Nephron (organoid): ENCODE data around the gene KRT2.

ENCODE experiments used
- H3K27ac Mint-ChIP-seq, 3 experiments: 2 replicates each; pipeline ENCODE4 v1.8.0; 2020; ENCODE audit warnings: mixed read lengths in 3 of 3, mild to moderate bottlenecking in 2 of 3, moderate library complexity in 1 of 3
- H3K27me3 Mint-ChIP-seq: 2 replicates; pipeline ENCODE4 v1.8.0; 2021; ENCODE audit warnings: low read depth, mild to moderate bottlenecking, moderate library complexity, mixed read lengths
- H3K36me3 Mint-ChIP-seq: 2 replicates; pipeline ENCODE4 v1.8.0; 2020; ENCODE audit warnings: low read depth, mixed read lengths
- H3K4me1 Mint-ChIP-seq: 2 replicates; pipeline ENCODE4 v1.8.0; 2020; ENCODE audit warnings: mixed read lengths
- H3K4me3 Mint-ChIP-seq, 3 experiments: 2 replicates each; pipeline ENCODE4 v1.8.0; 2020; ENCODE audit warnings: mild to moderate bottlenecking in 3 of 3, mixed read lengths in 3 of 3, moderate library complexity in 2 of 3
- H3K9me3 Mint-ChIP-seq: 2 replicates; pipeline ENCODE4 v1.8.0; 2020; ENCODE audit warnings: mixed read lengths
- CTCF ChIP-seq, 3 experiments: fragments of 200-600 bp; sonication (generic); IDR thresholded peaks; one replicate each; pipeline ENCODE4 v1.5.0; 2021; ENCODE audit warnings: antibody characterized with exemption in 3 of 3; ENCODE audit not compliant: unreplicated experiment in 3 of 3

KRT2 gene

GRCh38 chr12:52634266-52635056 lies 17.6 kb downstream of the KRT2 start:
- no peaks in the 10 kb centered on the region for H3K4me1 Mint-ChIP-seq
- TF ChIP-seq CTCF (IDR thresholded peaks at IDR 0.05; ENCODE audit: unreplicated experiment in 3 of 3), result no peak
- peaks cover 8% of the 10 kb centered on the region for H3K27me3 Mint-ChIP-seq
- H3K4me3 Mint-ChIP-seq, result no peak overlapping the region
- H3K27ac Mint-ChIP-seq, result no peak overlapping the region
- H3K36me3 Mint-ChIP-seq, result no peaks in the 10 kb centered on the region
- H3K9me3 Mint-ChIP-seq, result no peaks in the 10 kb centered on the region

GRCh38 chr12:52633383-52633782 lies 18.6 kb downstream of the KRT2 start:
- no peaks in the 10 kb centered on the region for H3K36me3 Mint-ChIP-seq
- TF ChIP-seq CTCF (IDR thresholded peaks at IDR 0.05; ENCODE audit: unreplicated experiment in 3 of 3), result no peak
- peaks cover 11% of the 10 kb centered on the region for H3K27me3 Mint-ChIP-seq
- H3K9me3 Mint-ChIP-seq, result no peaks in the 10 kb centered on the region
- H3K27ac Mint-ChIP-seq, result no peak overlapping the region
- H3K4me1 Mint-ChIP-seq, result no peaks in the 10 kb centered on the region
- no peak overlapping the region for H3K4me3 Mint-ChIP-seq

- peaks cover 12% of the 10 kb centered on the region for H3K27me3 Mint-ChIP-seq
- H3K9me3 Mint-ChIP-seq, result no peaks in the 10 kb centered on the region
- no peak overlapping the region for H3K4me3 Mint-ChIP-seq
- TF ChIP-seq CTCF (IDR thresholded peaks at IDR 0.05; ENCODE audit: unreplicated experiment in 3 of 3), result no peak
- H3K36me3 Mint-ChIP-seq, result no peaks in the 10 kb centered on the region
- H3K27ac Mint-ChIP-seq, result no peak overlapping the region
- H3K4me1 Mint-ChIP-seq, result no peaks in the 10 kb centered on the region
Measured at GRCh38 chr12:52632656-52633055, 19.4 kb downstream of the KRT2 start.

GRCh38 chr12:52631676-52632459 lies 20.1 kb downstream of the KRT2 start:
- TF ChIP-seq CTCF (IDR thresholded peaks at IDR 0.05; ENCODE audit: unreplicated experiment in 3 of 3), result no peak
- Mint-ChIP-seq H3K9me3 (no peaks in the 10 kb centered on the region), H3K27me3 (peaks cover 20% of the 10 kb centered on the region), H3K27ac (no peak overlapping the region), H3K4me1 (no peaks in the 10 kb centered on the region), H3K36me3 (no peaks in the 10 kb centered on the region), H3K4me3 (no peak overlapping the region)

GRCh38 chr12:52631264-52631663 lies 20.7 kb downstream of the KRT2 start:
- H3K36me3 Mint-ChIP-seq, result no peaks in the 10 kb centered on the region
- no peak for TF ChIP-seq CTCF (IDR thresholded peaks at IDR 0.05; ENCODE audit: unreplicated experiment in 3 of 3)

More at GRCh38 chr12:52631264-52631663, 20.7 kb downstream of the KRT2 start:
- Mint-ChIP-seq H3K27me3 (peaks cover 24% of the 10 kb centered on the region), H3K27ac (no peak overlapping the region), H3K4me3 (no peak overlapping the region), H3K9me3 (no peaks in the 10 kb centered on the region), H3K4me1 (no peaks in the 10 kb centered on the region)
